Measurements from ENCODE around the gene FBXL7. TPM values are rescaled to one million over a fixed set of nuclear protein-coding genes. Genes with fewer than 3 reads are reported as not detected.

The FBXL7 gene
- total RNA-seq, 1 experiment from 2014 or later: not detected

GRCh38 chr5:15634591-15635288 lies 134.8 kb downstream of the FBXL7 start:
- Histone ChIP-seq H3K27ac (no peak overlapping the region), H2AFZ (no peak overlapping the region), H3K36me3 (ENCODE audit: low read depth) (no peaks in the 10 kb centered on the region), H3K9me2 (ENCODE audit: insufficient read depth) (no peaks in the 10 kb centered on the region), H4K20me1 (ENCODE audit: insufficient read depth) (no peaks in the 10 kb centered on the region), H3K4me3 (no peak overlapping the region), H3K27me3 (ENCODE audit: insufficient read depth, low read depth) (no peaks in the 10 kb centered on the region), H3F3A (ENCODE audit: insufficient read depth, low read depth) (no peaks in the 10 kb centered on the region), H3K4me2 (no peak overlapping the region), H3K4me1 (replicated peaks; ENCODE audit: insufficient read depth) (no peaks in the 10 kb centered on the region), H3K79me2 (ENCODE audit: low read depth) (no peaks in the 10 kb centered on the region), H3K9me3 (ENCODE audit: insufficient read depth, low read depth) (no peaks in the 10 kb centered on the region)
- TF ChIP-seq EZH2 (IDR thresholded peaks at IDR 0.05; ENCODE audit: low read depth) (no peak), CTCF (conservative IDR thresholded peaks at IDR 0.05) (no peak)
- no TSS peak for BruUV-seq (replicated peaks)
- ChIA-PET CTCF (no interaction called here), POLR2A (ENCODE audit: unreplicated experiment) (no interaction called here)
- intact Hi-C loops (cut with micrococcal nuclease; ENCODE audit: unreplicated experiment): no loop called here
- no peak for DNase-seq

GRCh38 chr5:15635289-15635616 lies 135.3 kb downstream of the FBXL7 start:
- intact Hi-C loops (cut with micrococcal nuclease; ENCODE audit: unreplicated experiment): no loop called here
- no peaks in the 10 kb centered on the region for H3F3A ChIP-seq (ENCODE audit: insufficient read depth, low read depth)
- TF ChIP-seq CTCF (conservative IDR thresholded peaks at IDR 0.05) (no peak), EZH2 (IDR thresholded peaks at IDR 0.05; ENCODE audit: low read depth) (no peak)
- no peak for DNase-seq
- BruUV-seq (replicated peaks): no TSS peak
- CTCF ChIA-PET: no interaction called here
- H3K9me3 ChIP-seq (ENCODE audit: insufficient read depth, low read depth): no peaks in the 10 kb centered on the region
- POLR2A ChIA-PET (ENCODE audit: unreplicated experiment): no interaction called here
- H3K36me3 ChIP-seq (ENCODE audit: low read depth): no peaks in the 10 kb centered on the region
- no peaks in the 10 kb centered on the region for H3K4me1 ChIP-seq (replicated peaks; ENCODE audit: insufficient read depth)
- no peak overlapping the region for H3K4me2 ChIP-seq
- H3K4me3 ChIP-seq: no peak overlapping the region
- no peaks in the 10 kb centered on the region for H3K9me2 ChIP-seq (ENCODE audit: insufficient read depth)
- H3K27ac ChIP-seq: no peak overlapping the region
- H3K79me2 ChIP-seq (ENCODE audit: low read depth): no peaks in the 10 kb centered on the region
- H3K27me3 ChIP-seq (ENCODE audit: insufficient read depth, low read depth): no peaks in the 10 kb centered on the region
- no peak overlapping the region for H2AFZ ChIP-seq
- H4K20me1 ChIP-seq (ENCODE audit: insufficient read depth): no peaks in the 10 kb centered on the region

- Histone ChIP-seq H3K36me3 (ENCODE audit: low read depth) (no peaks in the 10 kb centered on the region), H3F3A (ENCODE audit: insufficient read depth, low read depth) (no peaks in the 10 kb centered on the region), H3K9me3 (ENCODE audit: insufficient read depth, low read depth) (no peaks in the 10 kb centered on the region), H3K79me2 (ENCODE audit: low read depth) (no peaks in the 10 kb centered on the region), H3K4me3 (no peak overlapping the region), H3K4me1 (replicated peaks; ENCODE audit: insufficient read depth) (no peaks in the 10 kb centered on the region), H3K27ac (no peak overlapping the region), H3K9me2 (ENCODE audit: insufficient read depth) (no peaks in the 10 kb centered on the region), H3K4me2 (no peak overlapping the region), H3K27me3 (ENCODE audit: insufficient read depth, low read depth) (no peaks in the 10 kb centered on the region), H2AFZ (no peak overlapping the region), H4K20me1 (ENCODE audit: insufficient read depth) (no peaks in the 10 kb centered on the region)
- ChIA-PET POLR2A (ENCODE audit: unreplicated experiment) (no interaction called here), CTCF (no interaction called here)
- DNase-seq: no peak
- no TSS peak for BruUV-seq (replicated peaks)
- TF ChIP-seq EZH2 (IDR thresholded peaks at IDR 0.05; ENCODE audit: low read depth) (no peak), CTCF (conservative IDR thresholded peaks at IDR 0.05) (no peak)
- intact Hi-C loops (cut with micrococcal nuclease; ENCODE audit: unreplicated experiment): no loop called here
These were observed 137.4 kb downstream of the FBXL7 start for GRCh38 chr5:15637345-15637744.
